PFSK-1 (cell line): Measurements from ENCODE around the gene LDB2.

ENCODE experiments used
- FOXP2 ChIP-seq: optimal IDR thresholded peaks from 2 replicates; pipeline ENCODE3; 2011; ENCODE audit warnings: borderline replicate concordance, control low read depth, inconsistent platforms; ENCODE audit not compliant: insufficient read depth; ENCODE audit errors: extremely low read length, extremely low read depth
- POLR2AphosphoS5 ChIP-seq: IDR thresholded peaks from 2 replicates; pipeline ENCODE4 v1.6.1; 2012; ENCODE audit warnings: low read depth, mild to moderate bottlenecking, control low read depth, low read length, moderate library complexity
- REST ChIP-seq, 2 experiments: IDR thresholded peaks; 2 replicates each; pipeline versions ENCODE4 v1.6.1 to v1.8.0; 2011 to 2012; ENCODE audit warnings: low read depth in 2 of 2, low read length in 2 of 2, control low read depth in 1 of 2, inconsistent platforms in 1 of 2, mild to moderate bottlenecking in 1 of 2, moderate library complexity in 1 of 2; ENCODE audit not compliant: insufficient read depth in 1 of 2
- SIN3A ChIP-seq: IDR thresholded peaks from 2 replicates; pipeline ENCODE4 v1.6.1; 2012; ENCODE audit warnings: mild to moderate bottlenecking, low read length, moderate library complexity, borderline replicate concordance; ENCODE audit not compliant: insufficient read depth
- TAF1 ChIP-seq: IDR thresholded peaks from 2 replicates; pipeline ENCODE4 v1.6.1; 2012; ENCODE audit warnings: low read length, control low read depth, borderline replicate concordance; ENCODE audit not compliant: insufficient read depth

LDB2 gene

DNA sequence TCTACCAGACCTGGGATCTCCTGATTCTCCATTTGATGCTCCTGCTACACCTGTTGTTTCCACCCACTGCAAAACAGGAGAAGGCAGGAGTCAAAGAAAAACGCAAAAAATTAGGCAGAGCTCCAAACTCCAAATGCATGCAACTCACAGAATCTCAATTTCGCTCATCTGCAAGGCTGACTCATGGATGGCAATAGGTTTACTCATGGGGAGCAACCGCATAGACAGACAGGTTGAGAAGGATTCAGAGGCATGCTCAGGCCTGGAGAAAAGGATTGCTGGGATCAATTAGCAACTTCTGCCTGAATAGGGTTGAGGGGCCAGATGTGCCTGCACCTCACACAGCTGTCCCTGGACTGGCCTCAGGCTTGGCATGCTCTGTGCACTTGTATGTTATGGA, 231.0 kb downstream of the LDB2 start:
- TF ChIP-seq POLR2AphosphoS5 (no peak), SIN3A (no peak), TAF1 (no peak), REST (IDR thresholded peaks at IDR 0.05; ENCODE audit: insufficient read depth in 1 of 2, low read depth in 2 of 2, low read length in 2 of 2) (no peak)

GRCh38 chr4:16665942-16666551, 232.4 kb downstream of the LDB2 start:
- TF ChIP-seq REST (IDR thresholded peaks at IDR 0.05; ENCODE audit: insufficient read depth in 1 of 2, low read depth in 2 of 2, low read length in 2 of 2) (no peak), TAF1 (no peak), SIN3A (no peak), FOXP2 (no peak)

DNA sequence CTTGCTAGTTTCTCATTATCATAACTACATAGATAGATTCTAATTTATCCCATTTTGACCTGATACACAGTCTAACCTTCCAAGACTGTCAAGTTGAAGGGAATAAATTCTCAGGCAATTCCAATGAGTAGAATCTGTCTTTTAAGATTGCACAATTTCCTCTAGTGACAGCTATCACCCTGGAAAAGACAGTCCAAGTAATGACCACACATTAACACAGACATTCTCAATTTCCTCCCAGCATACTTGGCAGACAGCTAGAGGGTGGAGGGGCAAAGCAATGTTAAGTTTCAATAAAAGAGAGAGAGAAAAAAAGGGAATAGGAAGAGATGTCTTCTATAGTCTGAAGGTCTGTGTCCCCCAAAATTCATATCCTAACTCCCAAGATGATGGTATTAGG, 234.7 kb downstream of the LDB2 start:
- no peak for TF ChIP-seq FOXP2
- TF ChIP-seq POLR2AphosphoS5, result no peak
- no peak for TF ChIP-seq SIN3A

GRCh38 chr4:16663307-16663706, 235.1 kb downstream of the LDB2 start:
- TF ChIP-seq POLR2AphosphoS5 (no peak), FOXP2 (no peak), TAF1 (no peak), SIN3A (no peak), REST (IDR thresholded peaks at IDR 0.05; ENCODE audit: insufficient read depth in 1 of 2, low read depth in 2 of 2, low read length in 2 of 2) (no peak)

DNA sequence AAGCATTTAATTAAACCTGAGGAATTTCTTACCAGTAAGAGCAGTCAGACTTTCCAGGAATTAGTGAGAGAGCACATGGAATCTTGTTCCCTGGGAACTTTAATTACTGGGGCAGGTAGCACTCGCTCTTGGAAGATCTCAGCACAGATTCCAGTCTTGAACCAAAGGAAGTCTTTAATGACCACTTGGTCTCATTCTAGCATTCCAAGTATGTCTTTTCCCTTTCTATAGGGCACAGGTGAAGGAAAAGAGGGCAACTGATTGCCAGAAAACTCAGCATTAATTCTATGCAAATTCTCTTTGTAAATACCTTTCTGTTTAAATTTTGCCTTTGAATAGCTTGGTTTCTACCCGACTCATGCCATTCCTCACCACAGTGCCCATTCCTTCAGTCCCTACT, 236.6 kb downstream of the LDB2 start:
- TF ChIP-seq REST (IDR thresholded peaks at IDR 0.05; ENCODE audit: insufficient read depth in 1 of 2, low read depth in 2 of 2, low read length in 2 of 2) (no peak), TAF1 (no peak)
